GM18858 (cell line): ENCODE results near the gene MTHFS.

Experiments used
- ATAC-seq: cut with Tn5 transposase; IDR thresholded peaks from one replicate; pipeline ENCODE4 v1.9.1; 2021; ENCODE audit not compliant: unreplicated experiment

MTHFS gene

DNA sequence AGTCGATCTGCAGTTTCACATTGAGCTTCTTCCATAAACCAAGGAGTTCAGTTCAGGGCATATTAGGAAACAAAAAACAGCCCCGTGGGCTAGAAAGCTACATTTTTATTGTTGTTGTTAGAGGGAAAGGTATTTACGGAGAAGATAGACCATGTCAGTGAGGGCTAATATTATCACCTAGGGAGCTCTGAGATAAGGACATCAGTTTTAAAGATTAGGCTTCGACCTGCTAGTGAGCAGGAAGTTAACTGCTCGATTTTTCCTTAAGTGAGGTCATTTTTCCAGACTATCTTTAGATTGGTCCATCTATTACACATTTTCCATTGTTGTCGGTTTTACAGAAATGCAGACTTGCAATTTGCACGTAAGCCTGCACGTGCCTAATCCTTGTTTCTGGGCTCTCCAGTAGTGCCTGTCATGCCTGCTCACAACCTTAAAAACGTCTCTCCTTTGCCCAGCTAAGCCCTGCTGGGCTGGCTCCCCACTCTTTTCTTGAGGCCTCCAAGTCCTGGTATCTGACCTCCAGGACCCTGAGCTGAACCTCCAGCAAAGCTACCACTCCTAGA, 72.6 kb downstream of the MTHFS start:
- no peak for ATAC-seq

DNA sequence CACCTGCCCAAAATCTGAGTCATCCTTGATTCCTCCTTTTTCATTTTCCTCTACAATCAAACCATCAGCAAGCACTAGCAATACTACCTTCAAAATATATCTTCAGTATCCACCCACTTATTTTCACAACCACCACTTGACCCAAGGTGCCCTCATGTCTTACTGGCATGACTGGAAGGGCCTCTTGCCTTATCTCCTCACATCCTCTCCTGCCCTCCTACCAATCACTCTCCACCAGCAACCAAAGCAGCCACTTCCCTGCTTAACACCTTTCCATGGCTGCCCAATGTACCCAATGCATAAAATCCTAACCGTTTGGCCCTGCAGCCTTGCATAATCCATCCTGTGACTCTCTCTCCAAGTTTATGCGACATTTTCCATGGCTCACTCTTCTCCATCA, 76.0 kb downstream of the MTHFS start:
- no peak for ATAC-seq

DNA sequence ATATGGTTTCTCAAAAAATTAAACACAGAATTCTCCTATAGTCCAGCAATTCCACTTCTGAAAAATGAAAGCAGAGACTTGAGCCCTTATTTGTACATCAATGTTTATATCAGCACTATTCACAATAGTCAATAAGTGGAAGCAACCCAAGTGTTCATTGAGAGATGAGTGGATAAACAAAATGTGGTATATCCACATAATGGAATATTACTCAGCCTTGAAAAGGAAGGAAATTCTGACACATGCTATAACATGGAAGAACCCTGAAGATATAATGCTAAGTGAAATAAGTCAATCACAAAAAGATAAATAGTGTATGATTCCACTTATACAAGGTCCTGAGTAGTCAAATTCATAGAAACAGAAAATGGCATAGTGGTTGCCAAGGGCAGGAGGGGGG, 76.6 kb downstream of the MTHFS start:
- no peak for ATAC-seq

GRCh38 chr15:79816571-79816970, 80.2 kb downstream of the MTHFS start:
- ATAC-seq = no peak

- ATAC-seq = no peak
Observed at GRCh38 chr15:79815468-79815867, 81.3 kb downstream of the MTHFS start.

DNA sequence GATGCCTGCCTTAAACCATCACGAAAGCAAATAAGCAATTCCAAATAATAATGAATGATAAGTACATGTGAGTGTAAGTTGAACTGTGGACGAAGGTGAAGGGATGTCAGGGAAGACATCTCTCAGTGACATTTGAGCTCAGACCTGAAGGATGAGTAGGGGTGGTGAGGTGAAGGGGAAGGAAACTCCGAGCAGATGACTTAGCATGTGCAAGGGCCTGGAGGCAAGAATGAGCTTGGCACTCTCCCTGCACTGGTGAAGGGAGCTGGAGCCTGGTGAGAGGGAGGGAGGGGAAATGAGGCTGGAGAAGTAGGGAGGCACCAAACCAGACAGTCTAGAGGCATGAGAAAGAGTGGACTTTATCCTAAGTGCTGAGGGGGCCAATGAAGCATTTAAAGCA, 84.3 kb downstream of the MTHFS start:
- ATAC-seq = no peak

GRCh38 chr15:79811406-79812405, 85.1 kb downstream of the MTHFS start:
- ATAC-seq = no peak

- no peak for ATAC-seq
Observed at GRCh38 chr15:79804838-79805237, 92.0 kb downstream of the MTHFS start.

GRCh38 chr15:79798311-79798710, 98.5 kb downstream of the MTHFS start:
- ATAC-seq = no peak
